H9 (cell line): ENCODE measurements around the gene UBAP1. TPM values are rescaled to one million over a fixed set of nuclear protein-coding genes. Genes with fewer than 3 reads are reported as not detected.

Source experiments
- DNase-seq: peaks from one replicate; pipeline ENCODE4 v3.0.0-alpha.2; 2017
- H2AFZ ChIP-seq: one replicate; pipeline ENCODE4 v1.6.1; 2013; ENCODE audit warnings: mild to moderate bottlenecking, low read length, control low read depth, moderate library complexity
- H2AK5ac ChIP-seq: 2 replicates; pipeline ENCODE4 v1.6.1; 2013; ENCODE audit warnings: low read length, control low read depth, mixed read lengths; ENCODE audit not compliant: insufficient read length
- H2BK120ac ChIP-seq: one replicate; pipeline ENCODE4 v1.6.1; 2013; ENCODE audit warnings: low read depth, mild to moderate bottlenecking, low read length, control low read depth, inconsistent platforms; ENCODE audit not compliant: poor library complexity, severe bottlenecking
- H2BK12ac ChIP-seq: 2 replicates; pipeline ENCODE4 v1.6.1; 2013; ENCODE audit warnings: low read length, control low read depth, mixed read lengths, low read depth; ENCODE audit not compliant: insufficient read length
- H2BK15ac ChIP-seq: 2 replicates; pipeline ENCODE4 v1.6.1; 2013; ENCODE audit warnings: low read depth, low read length, control low read depth
- H2BK20ac ChIP-seq: one replicate; pipeline ENCODE4 v1.6.1; 2013; ENCODE audit warnings: low read depth, mild to moderate bottlenecking, low read length, control low read depth, inconsistent platforms; ENCODE audit not compliant: poor library complexity, severe bottlenecking
- H2BK5ac ChIP-seq: 2 replicates; pipeline ENCODE4 v1.6.1; 2013; ENCODE audit warnings: low read length, control low read depth, mixed read lengths; ENCODE audit not compliant: insufficient read length
- H3K14ac ChIP-seq: 2 replicates; pipeline ENCODE4 v1.6.1; 2013; ENCODE audit warnings: low read length, control low read depth; ENCODE audit not compliant: insufficient read depth
- H3K18ac ChIP-seq: 2 replicates; pipeline ENCODE4 v1.6.1; 2013; ENCODE audit warnings: low read depth, mild to moderate bottlenecking, mixed read lengths, low read length, control low read depth; ENCODE audit not compliant: insufficient read length
- H3K23ac ChIP-seq: 2 replicates; pipeline ENCODE4 v1.6.1; 2013; ENCODE audit warnings: low read length, control low read depth, mixed read lengths, low read depth; ENCODE audit not compliant: insufficient read length
- H3K23me2 ChIP-seq: 2 replicates; pipeline ENCODE4 v1.6.1; 2013; ENCODE audit warnings: low read depth, mild to moderate bottlenecking, mixed read lengths, low read length, control low read depth; ENCODE audit not compliant: insufficient read length, poor library complexity, severe bottlenecking
- H3K27ac ChIP-seq: 2 replicates; pipeline ENCODE4 v1.5.1; 2013; ENCODE audit warnings: low read length, control low read depth, mixed read lengths, low read depth; ENCODE audit not compliant: insufficient read length
- H3K27me3 ChIP-seq: 2 replicates; pipeline ENCODE4 v1.6.1; 2013; ENCODE audit warnings: low read length, control low read depth, inconsistent platforms; ENCODE audit not compliant: insufficient read depth
- H3K4ac ChIP-seq: 2 replicates; pipeline ENCODE4 v1.6.1; 2013; ENCODE audit warnings: low read depth, mild to moderate bottlenecking, control low read depth, inconsistent platforms, low read length, moderate library complexity
- H3K4me1 ChIP-seq: 2 replicates; pipeline ENCODE4 v1.6.1; 2013; ENCODE audit warnings: low read length, control low read depth, inconsistent platforms; ENCODE audit not compliant: insufficient read depth
- H3K4me2 ChIP-seq: 2 replicates; pipeline ENCODE4 v1.6.1; 2013; ENCODE audit warnings: low read length, control low read depth, mixed read lengths; ENCODE audit not compliant: insufficient read length, insufficient read depth
- H3K56ac ChIP-seq: 2 replicates; pipeline ENCODE4 v1.6.1; 2013; ENCODE audit warnings: low read depth, mild to moderate bottlenecking, mixed read lengths, low read length, control low read depth; ENCODE audit not compliant: insufficient read length
- H3K79me1 ChIP-seq: 2 replicates; pipeline ENCODE4 v1.6.1; 2013; ENCODE audit warnings: low read depth, mild to moderate bottlenecking, moderate library complexity, low read length, control low read depth, inconsistent platforms; ENCODE audit not compliant: insufficient read depth, poor library complexity, severe bottlenecking
- H3K79me2 ChIP-seq: 2 replicates; pipeline ENCODE4 v1.6.1; 2013; ENCODE audit warnings: low read length, control low read depth, inconsistent platforms; ENCODE audit not compliant: insufficient read depth
- H3K9ac ChIP-seq: 2 replicates; pipeline ENCODE4 v1.6.1; 2013; ENCODE audit warnings: low read length, control low read depth, mixed read lengths; ENCODE audit not compliant: insufficient read length; ENCODE audit errors: extremely low read depth
- H3K9me3 ChIP-seq: one replicate; pipeline ENCODE4 v1.6.1; 2013; ENCODE audit warnings: low read depth, low read length, inconsistent platforms; ENCODE audit not compliant: control insufficient read depth
- H3T11ph ChIP-seq: one replicate; pipeline ENCODE4 v1.6.1; 2013; ENCODE audit warnings: mild to moderate bottlenecking, low read length, control low read depth, inconsistent platforms
- H4K20me1 ChIP-seq: one replicate; pipeline ENCODE4 v1.6.1; 2013; ENCODE audit not compliant: control insufficient read depth, insufficient read length, insufficient read depth
- H4K5ac ChIP-seq: 2 replicates; pipeline ENCODE4 v1.6.1; 2013; ENCODE audit warnings: low read depth, mild to moderate bottlenecking, mixed read lengths, low read length, control low read depth; ENCODE audit not compliant: insufficient read length
- H4K8ac ChIP-seq: replicated peaks from 2 replicates; pipeline ENCODE4 v1.6.1; 2013; ENCODE audit warnings: low read length, control low read depth, mixed read lengths, low read depth; ENCODE audit not compliant: insufficient read length
- H4K91ac ChIP-seq: 2 replicates; pipeline ENCODE4 v1.6.1; 2013; ENCODE audit warnings: low read depth, mild to moderate bottlenecking, moderate library complexity, mixed read lengths, low read length, control low read depth; ENCODE audit not compliant: insufficient read length
- H3K27ac Mint-ChIP-seq, 3 experiments: 2 replicates in 2 of 3; 3 replicates in 1 of 3; pipeline ENCODE4 v1.8.0; 2020 to 2021; ENCODE audit warnings: mixed read lengths in 3 of 3, mild to moderate bottlenecking in 1 of 3, moderate library complexity in 1 of 3
- H3K27me3 Mint-ChIP-seq: 2 replicates; pipeline ENCODE4 v1.8.0; 2021; ENCODE audit warnings: low read depth, mild to moderate bottlenecking, moderate library complexity, mixed read lengths
- H3K36me3 Mint-ChIP-seq, 3 experiments: 2 replicates in 2 of 3; 3 replicates in 1 of 3; pipeline ENCODE4 v1.8.0; 2020 to 2021; ENCODE audit warnings: low read depth in 3 of 3, mixed read lengths in 3 of 3; ENCODE audit not compliant: insufficient read depth in 1 of 3
- H3K4me1 Mint-ChIP-seq, 2 experiments: 2 replicates each; pipeline ENCODE4 v1.8.0; 2020; ENCODE audit warnings: mixed read lengths in 2 of 2
- H3K4me3 Mint-ChIP-seq, 2 experiments: 2 replicates in 1 of 2; 3 replicates in 1 of 2; pipeline ENCODE4 v1.8.0; 2020 to 2021; ENCODE audit warnings: mild to moderate bottlenecking in 2 of 2, mixed read lengths in 2 of 2, moderate library complexity in 1 of 2
- H3K9me3 Mint-ChIP-seq, 2 experiments: 2 replicates in 1 of 2; 3 replicates in 1 of 2; pipeline ENCODE4 v1.8.0; 2020; ENCODE audit warnings: mild to moderate bottlenecking in 2 of 2, mixed read lengths in 2 of 2, moderate library complexity in 1 of 2
- WGBS: extraction: QIAGEN DNeasy Blood & Tissue Kit; methylation state at CpG from one replicate; pipeline ENCODE4 v1.1.7; 2013; ENCODE audit warnings: missing lambda C conversion rate, low lambda C conversion rate, mixed read lengths; ENCODE audit not compliant: insufficient read length; ENCODE audit errors: extremely low coverage; 5-methylcytosine and 5-hydroxymethylcytosine counted together
- total RNA-seq: library from RNA; stranded (reverse); gene quantifications from 2 replicates; pipeline ENCODE4 v1.2.1, GENCODE V29; 2021
- TF ChIP-seq, protein P1 (sequence below): fragments of 200-600 bp; sonication (generic); conservative IDR thresholded peaks from 3 replicates; pipeline ENCODE4 v1.8.0; 2021; ENCODE audit warnings: antibody characterized with exemption, mild to moderate bottlenecking

UBAP1 gene
- total RNA-seq, 1 experiment from 2014 or later = 32.6 TPM

DNA sequence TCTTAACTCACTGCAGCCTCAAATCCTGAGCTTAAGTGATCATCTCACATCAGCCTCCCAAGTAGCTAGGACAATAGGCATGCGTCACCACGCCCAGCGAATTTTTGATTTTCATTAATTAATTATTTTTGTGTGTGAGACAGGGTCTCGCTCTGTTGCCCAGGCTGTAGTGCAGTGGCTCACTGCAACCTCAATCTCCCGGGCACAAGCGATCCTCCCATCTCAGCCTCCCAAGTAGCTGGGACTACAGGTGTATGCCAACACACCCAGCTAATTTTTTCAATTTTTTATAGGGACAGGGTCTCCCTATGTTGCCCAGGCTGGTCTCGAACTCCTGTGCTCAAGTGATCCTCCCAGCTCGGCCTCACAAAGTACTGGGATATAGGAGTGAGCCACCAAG, 41.4 kb downstream of the UBAP1 start:
- no peak overlapping the region for H3K27ac ChIP-seq
- H3K79me2 ChIP-seq = no peaks in the 10 kb centered on the region
- H3K56ac ChIP-seq = no peak overlapping the region
- Mint-ChIP-seq H3K9me3 (peaks cover 0 to 1% of the 10 kb centered on the region in 2 experiments; a peak in 1 of 5 replicates), H3K4me1 (peaks cover 0 to 6% of the 10 kb centered on the region in 2 experiments; a peak in 2 of 4 replicates), H3K27ac (no peak overlapping the region), H3K36me3 (peaks cover 3 to 9% (median 9%) of the 10 kb centered on the region in 3 experiments; a peak in 5 of 7 replicates), H3K4me3 (no peak overlapping the region), H3K27me3 (no peaks in the 10 kb centered on the region)
- H3K4me2 ChIP-seq = no peak overlapping the region
- H2BK20ac ChIP-seq = no peak overlapping the region
- H3K79me1 ChIP-seq = no peaks in the 10 kb centered on the region
- H2AK5ac ChIP-seq = no peak overlapping the region
- no peaks in the 10 kb centered on the region for H3K23me2 ChIP-seq
- no peak overlapping the region for H3K9ac ChIP-seq
- H3K9me3 ChIP-seq = no peaks in the 10 kb centered on the region
- no peak overlapping the region for H4K8ac ChIP-seq
- no CpG with 5 or more reads among the region's 8 CpGs for WGBS
- H3K4ac ChIP-seq = no peak overlapping the region
- no peak overlapping the region for H2AFZ ChIP-seq
- no peak overlapping the region for H2BK12ac ChIP-seq
- no peak overlapping the region for H4K91ac ChIP-seq
- no peak overlapping the region for H4K5ac ChIP-seq
- H2BK5ac ChIP-seq = no peak overlapping the region
- no peak overlapping the region for H3K18ac ChIP-seq
- no peak for DNase-seq
- H3K4me1 ChIP-seq = no peaks in the 10 kb centered on the region
- H2BK120ac ChIP-seq = no peak overlapping the region
- TF ChIP-seq, protein P1, sequence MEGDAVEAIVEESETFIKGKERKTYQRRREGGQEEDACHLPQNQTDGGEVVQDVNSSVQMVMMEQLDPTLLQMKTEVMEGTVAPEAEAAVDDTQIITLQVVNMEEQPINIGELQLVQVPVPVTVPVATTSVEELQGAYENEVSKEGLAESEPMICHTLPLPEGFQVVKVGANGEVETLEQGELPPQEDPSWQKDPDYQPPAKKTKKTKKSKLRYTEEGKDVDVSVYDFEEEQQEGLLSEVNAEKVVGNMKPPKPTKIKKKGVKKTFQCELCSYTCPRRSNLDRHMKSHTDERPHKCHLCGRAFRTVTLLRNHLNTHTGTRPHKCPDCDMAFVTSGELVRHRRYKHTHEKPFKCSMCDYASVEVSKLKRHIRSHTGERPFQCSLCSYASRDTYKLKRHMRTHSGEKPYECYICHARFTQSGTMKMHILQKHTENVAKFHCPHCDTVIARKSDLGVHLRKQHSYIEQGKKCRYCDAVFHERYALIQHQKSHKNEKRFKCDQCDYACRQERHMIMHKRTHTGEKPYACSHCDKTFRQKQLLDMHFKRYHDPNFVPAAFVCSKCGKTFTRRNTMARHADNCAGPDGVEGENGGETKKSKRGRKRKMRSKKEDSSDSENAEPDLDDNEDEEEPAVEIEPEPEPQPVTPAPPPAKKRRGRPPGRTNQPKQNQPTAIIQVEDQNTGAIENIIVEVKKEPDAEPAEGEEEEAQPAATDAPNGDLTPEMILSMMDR = no peak
- no peaks in the 10 kb centered on the region for H4K20me1 ChIP-seq
- no peak overlapping the region for H3T11ph ChIP-seq
- no peak overlapping the region for H2BK15ac ChIP-seq
- no peaks in the 10 kb centered on the region for H3K27me3 ChIP-seq
- H3K23ac ChIP-seq = no peak overlapping the region
- H3K14ac ChIP-seq = no peak overlapping the region
